GM21528 (cell line): ENCODE results near the gene PBX3.

ENCODE experiments used
- ATAC-seq: cut with Tn5 transposase; IDR thresholded peaks from one replicate; pipeline ENCODE4 v1.9.1; 2021; ENCODE audit warnings: mild to moderate bottlenecking, moderate library complexity; ENCODE audit not compliant: unreplicated experiment, low FRiP score

PBX3 gene

DNA sequence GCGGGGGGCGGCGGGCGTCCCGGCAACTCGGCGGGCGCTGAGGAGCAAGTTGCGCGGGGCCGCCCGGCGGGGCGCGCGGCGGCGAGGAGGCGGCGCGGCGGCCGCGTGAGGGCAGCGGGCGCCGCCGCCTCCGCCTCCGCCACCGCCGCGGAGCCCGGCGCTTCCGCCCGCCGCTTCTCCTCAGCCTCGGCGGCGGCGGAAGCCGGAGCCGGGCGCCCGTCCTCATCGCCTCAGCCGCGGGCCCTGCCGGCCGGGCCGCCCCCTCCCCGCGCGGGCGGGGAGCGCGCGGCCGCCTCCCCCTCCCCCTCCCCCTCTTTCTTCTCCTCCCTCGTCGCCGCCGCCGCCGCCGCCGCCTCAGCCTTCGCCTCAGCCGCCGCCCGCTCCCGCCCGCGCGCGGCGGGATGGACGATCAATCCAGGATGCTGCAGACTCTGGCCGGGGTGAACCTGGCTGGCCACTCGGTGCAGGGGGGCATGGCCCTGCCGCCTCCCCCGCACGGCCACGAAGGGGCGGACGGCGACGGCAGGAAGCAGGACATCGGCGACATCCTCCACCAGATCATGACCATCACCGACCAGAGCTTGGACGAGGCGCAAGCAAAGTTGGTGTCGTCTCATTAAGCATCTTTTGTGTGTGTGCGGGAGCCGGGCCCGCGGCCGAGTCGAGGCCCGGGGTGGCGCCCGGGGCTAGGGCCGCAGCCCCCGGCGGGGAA is at the start of gene PBX3:
TSS of gene PBX3 (plus strand) at position 321 of the 712 bp plus-strand sequence.
- peak; percentile 8 for ATAC-seq

GRCh38 chr9:125699870-125700269 is 47.3 kb upstream of the PBX3 start:
- no peak for ATAC-seq

- peak; percentile 65 for ATAC-seq
Measured at GRCh38 chr9:125700791-125701190, 46.4 kb upstream of the PBX3 start.

- ATAC-seq, result no peak
Measured at GRCh38 chr9:125701351-125701750, 45.8 kb upstream of the PBX3 start.

DNA sequence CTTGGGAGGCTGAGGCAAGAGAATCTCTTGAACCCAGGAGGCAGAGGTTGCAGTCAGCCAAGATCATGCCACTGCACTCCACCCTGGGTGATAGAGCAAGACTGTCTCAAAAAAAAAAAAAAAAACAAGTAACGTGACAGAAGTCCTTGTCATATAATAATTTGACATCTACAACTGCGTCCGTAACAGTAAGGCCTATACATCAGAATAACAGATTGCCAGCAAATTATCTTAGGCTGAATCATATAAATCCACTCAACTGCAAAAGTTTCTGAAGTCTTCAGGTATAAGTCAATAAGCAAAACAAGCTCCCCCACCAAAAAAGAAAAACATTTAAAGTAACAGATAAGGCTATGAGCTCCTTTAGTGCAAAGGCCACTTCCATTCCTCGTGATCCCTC is 43.5 kb upstream of the PBX3 start:
- ATAC-seq, result no peak

GRCh38 chr9:125705893-125706292 is 41.3 kb upstream of the PBX3 start:
- ATAC-seq, result no peak

GRCh38 chr9:125706651-125707471 is 40.3 kb upstream of the PBX3 start, which contains the start of gene MAPKAP1:
Gene MAPKAP1 (minus strand): TSS chr9:125707208. CDS start chr9:125672574, 34,634 bp downstream.
- ATAC-seq, result peak; percentile 90

DNA sequence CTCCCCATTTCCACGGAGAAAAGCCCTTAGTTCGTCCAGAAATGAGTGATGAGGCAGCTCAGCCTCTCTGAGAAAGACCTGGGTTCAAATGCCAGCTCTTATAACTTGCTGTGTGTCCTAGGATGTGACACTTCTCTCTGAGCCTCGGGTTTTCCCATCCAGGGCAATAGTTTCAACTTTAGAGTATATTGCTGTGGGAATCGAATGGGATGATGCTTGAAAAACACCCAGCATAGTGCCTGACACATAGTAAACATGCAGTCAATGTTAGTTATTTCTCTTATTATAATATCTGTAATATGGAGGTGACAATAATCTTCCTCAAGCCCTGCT is 39.7 kb upstream of the PBX3 start:
- peak; percentile 18 for ATAC-seq

DNA sequence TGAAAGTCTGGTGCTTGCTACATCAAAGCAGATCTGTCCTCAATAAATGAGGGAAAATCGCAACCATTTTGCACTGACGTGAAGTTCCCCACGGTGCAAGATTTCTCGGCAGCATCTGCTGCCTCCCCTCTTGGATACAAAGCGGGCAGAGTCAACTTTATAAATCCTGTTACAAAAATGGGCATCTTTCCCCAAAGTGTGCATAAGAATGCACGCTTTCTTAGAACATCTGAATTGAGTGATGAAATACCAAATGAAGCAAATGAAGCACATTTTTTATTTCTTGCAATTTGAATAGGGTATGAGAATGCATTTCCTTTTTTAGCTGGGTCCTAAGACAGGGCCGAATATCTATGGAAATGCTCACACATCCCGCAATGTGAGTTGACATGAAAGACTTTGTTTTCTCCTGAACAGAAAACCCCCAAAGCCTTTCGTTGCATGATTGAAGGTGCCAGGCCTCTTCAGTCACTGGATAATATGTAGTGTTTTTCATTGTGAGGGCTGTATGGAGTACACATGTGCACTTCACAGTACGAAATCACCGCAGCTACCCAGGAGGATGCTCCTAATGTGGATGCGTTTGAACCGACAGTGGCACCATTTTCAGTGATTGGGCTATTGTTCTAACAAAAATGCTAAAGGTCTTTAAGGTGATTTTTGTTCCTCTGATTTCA is 20.6 kb upstream of the PBX3 start:
- no peak for ATAC-seq

- no peak for ATAC-seq
Measured at GRCh38 chr9:125730168-125730567, 17.0 kb upstream of the PBX3 start.

- ATAC-seq, result no peak
Measured at GRCh38 chr9:125732562-125732961, 14.6 kb upstream of the PBX3 start.

DNA sequence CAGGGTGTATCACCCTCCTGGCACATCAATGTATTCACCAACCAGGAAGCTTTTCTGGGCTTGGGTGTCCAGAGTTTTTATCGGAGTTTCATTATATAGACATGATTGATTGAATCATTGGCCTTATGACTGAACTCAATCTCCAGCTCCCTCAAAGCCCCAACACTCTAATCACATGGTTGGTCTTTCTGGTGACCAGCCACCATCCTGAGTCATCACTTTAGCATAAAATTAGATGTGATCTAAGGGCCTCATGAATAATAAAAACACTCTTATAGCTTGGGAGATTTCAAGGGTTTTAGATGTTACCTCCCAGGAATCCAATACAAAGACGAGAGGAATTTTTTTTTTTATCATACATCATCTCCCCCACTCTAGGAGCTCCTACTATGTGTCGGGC is 7.7 kb upstream of the PBX3 start:
- no peak for ATAC-seq

DNA sequence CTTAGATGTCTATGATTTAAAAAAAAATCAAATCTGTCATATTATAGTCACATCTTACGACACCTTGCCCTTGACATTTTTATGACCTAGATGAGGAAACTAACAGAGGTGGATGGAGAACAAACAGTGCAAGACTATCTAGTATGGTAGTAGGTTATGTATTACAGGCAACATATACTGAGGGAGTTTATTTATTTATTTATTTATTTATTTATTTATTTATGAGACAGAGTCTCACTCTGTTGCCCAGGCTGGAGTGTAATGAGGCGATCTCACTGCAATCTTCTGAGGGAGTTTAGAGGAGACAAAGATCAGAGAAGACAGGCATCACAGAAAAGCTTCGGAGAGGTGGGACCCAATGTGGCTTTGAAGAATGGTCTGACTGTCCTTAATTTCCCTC is 4.5 kb upstream of the PBX3 start:
- no peak for ATAC-seq

DNA sequence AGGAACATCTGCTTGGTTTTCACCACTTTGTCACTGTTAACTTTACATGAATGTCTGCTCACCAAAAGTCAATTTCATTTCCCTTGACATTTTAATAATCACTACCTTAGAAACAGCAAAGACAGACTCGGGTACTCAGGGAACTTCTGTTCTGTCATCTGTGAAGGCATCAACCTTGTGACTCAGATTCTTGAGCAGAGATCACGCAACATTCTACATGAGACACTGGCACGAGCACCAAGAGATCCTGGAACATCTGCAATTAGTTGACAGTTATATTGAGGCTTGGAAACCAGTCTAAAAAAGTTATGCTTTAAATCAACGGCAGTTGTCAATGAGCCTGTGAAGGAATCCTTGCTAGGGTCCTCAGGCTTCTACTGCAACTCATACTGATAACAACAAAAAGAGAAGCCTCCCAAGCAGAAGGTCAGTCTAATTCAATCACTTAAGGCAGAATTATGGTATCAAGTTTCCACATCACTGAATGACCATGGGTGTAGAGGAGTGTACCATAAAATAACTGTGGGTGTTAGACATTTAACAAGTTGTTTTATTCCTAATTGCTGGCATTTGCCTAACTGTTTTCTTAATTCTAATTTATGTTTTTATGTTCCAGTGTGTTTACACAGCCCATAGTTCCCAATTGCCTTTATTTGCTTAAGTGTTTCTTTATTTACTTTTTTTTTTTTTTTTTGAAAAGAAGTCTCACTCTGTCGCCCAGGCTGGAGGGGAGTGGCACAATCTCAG is 3.3 kb upstream of the PBX3 start:
- ATAC-seq, result no peak

DNA sequence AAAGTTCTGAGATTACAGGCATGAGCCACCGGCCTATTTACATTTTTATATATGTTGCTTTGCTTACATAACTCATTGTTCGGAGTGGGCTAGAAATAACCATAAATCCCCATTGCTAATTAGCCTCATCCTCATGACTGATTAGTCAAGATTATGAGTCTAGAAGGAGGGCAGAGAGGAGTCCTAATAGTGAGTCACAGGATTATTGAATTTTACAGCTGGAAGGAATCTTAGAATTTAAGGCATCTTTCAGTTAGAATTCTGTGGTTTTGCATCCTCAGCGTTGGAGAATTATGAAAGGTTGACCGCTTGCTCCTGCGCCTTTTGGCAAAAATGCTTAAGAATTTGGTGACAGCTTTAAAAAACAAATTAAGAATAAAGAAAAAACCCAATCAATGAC is 2.6 kb upstream of the PBX3 start:
- ATAC-seq, result no peak

- no peak for ATAC-seq
Measured at GRCh38 chr9:125745018-125745417, 2.2 kb upstream of the PBX3 start.

- no peak for ATAC-seq
Measured at GRCh38 chr9:125745682-125746016, 1.5 kb upstream of the PBX3 start.

GRCh38 chr9:125746017-125746773 is 978 bp upstream of the PBX3 start:
- peak; percentile 68 for ATAC-seq

GRCh38 chr9:125746774-125747052 is 460 bp upstream of the PBX3 start:
- no peak for ATAC-seq

DNA sequence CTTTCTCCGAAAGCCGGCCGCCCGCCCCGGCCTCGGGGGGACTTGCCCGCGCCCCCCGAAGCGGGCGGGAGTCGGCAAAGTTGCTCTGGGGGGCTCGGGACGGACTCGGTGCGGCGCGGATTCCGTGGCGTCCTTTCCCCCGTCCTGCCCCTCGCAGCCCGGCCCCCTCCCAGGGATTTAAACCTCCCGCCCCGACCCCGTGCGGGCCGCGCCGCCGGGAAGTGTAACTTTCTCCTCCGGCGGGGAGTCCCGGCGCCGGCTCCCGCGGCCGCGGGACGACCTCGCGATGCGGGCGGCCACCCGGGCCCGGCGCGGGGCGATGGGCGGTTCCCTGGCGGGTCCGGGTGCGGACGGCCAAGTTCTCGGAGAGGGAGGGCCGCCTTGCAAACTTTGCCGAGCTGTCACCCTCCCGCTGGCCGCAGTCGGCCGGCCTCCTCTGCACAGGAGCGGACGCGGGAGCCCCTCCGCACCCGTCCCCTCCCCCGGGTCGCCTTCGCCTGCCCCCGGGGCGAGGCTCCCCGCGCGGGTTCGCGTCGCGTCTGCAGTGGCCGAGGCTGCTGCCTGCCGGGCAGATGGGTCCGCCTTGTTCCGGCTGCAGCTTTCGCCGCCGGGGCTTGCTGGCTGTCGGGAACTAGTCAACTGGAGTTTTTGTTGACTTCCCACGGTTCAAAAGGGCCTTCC is 732 bp downstream of the PBX3 start:
- ATAC-seq, result no peak
